ENCODE data around the gene KRT32. TPM values are rescaled to one million over a fixed set of nuclear protein-coding genes. Genes with fewer than 3 reads are reported as not detected.
A peak's percentile ranks its signal among the peaks of the same experiment; 100 is the strongest.

Gene KRT32
- polyA plus RNA-seq: not detected

GRCh38 chr17:41466988-41467387, at the start of gene KRT32:
Gene KRT32 (minus strand): TSS chr17:41467386. CDS start chr17:41467325, 61 bp downstream.
- peaks cover 16% of the 10 kb centered on the region for H3K27me3 Mint-ChIP-seq

GRCh38 chr17:41516830-41517283, 49.7 kb upstream of the KRT32 start:
- H3K4me1 Mint-ChIP-seq: no peaks in the 10 kb centered on the region
- H3K4me3 Mint-ChIP-seq: no peak overlapping the region
- peaks cover 3% of the 10 kb centered on the region for H3K27me3 Mint-ChIP-seq
- H3K36me3 Mint-ChIP-seq: no peaks in the 10 kb centered on the region
- H3K27ac Mint-ChIP-seq: no peak overlapping the region
- no peaks in the 10 kb centered on the region for H3K9me3 Mint-ChIP-seq

More at GRCh38 chr17:41466988-41467387, at the start of gene KRT32:
- H3K4me3 Mint-ChIP-seq: no peak within 1 kb of the TSS
- H3K4me1 Mint-ChIP-seq: no peaks in the 10 kb centered on the region
- no peaks in the 10 kb centered on the region for H3K36me3 Mint-ChIP-seq
- peaks cover 0 to 18% (median 17%) of the 10 kb centered on the region in 3 donors for H3K9me3 Mint-ChIP-seq
- no peak within 1 kb of the TSS for H3K27ac Mint-ChIP-seq

DNA sequence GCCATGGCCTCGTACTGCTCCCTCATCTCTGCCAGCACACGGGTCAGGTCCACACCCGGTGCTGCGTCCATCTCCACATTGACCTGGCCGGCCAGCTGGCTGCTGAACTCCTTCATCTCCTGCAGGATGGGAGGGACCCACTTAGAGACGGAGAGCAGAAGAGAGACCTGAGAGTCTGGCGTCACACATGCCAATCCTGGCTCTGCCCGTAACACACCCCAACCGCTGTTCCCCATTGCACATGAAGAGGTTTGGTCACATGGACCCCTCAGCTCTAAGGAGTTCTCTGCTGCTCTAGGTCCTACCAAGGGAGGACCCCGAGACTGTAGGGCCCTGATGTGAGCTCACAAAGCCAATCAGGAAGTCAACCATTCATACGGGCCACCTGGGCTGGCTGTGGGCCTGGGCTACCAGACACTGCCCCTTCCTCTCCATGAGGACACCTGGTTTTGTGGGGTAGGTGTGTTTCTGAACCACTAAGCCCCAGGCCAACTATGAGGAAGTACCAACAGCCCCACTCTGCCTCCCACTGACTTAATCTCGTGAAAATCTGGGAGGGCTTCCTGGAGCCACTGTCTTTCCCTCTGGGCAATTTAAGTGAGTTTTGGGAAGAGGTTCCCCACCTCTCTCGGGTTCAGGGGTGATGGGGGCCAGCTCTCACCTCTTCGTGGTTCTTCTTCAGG, 49.1 kb upstream of the KRT32 start:
- no peak overlapping the region for H3K4me3 Mint-ChIP-seq

DNA sequence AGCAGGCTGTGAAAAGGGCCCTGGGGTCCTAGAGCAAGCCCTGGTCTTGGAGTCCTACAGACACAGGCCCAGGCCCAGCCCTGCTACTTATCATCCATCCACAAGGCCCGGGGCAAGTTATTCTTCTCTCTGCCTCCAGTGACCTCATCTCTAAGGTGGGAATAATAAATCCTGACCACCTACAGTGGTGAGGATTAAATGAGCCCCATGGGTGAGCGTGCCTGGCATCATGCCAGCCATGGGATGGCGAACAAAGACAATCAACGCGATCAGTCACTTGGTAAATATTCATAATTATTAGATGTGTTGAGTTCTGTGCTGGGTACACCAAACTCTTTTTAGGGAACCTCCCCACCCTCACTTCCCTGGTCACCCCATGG, 46.0 kb upstream of the KRT32 start:
- Mint-ChIP-seq H3K4me3 (no peak overlapping the region), H3K27ac (no peak overlapping the region), H3K27me3 (peaks cover 5% of the 10 kb centered on the region), H3K9me3 (no peaks in the 10 kb centered on the region), H3K36me3 (no peaks in the 10 kb centered on the region), H3K4me1 (no peaks in the 10 kb centered on the region)

More for the DNA sequence above, 49.1 kb upstream of the KRT32 start:
- H3K27ac Mint-ChIP-seq: no peak overlapping the region
- peaks cover 3% of the 10 kb centered on the region for H3K27me3 Mint-ChIP-seq
- no peaks in the 10 kb centered on the region for H3K36me3 Mint-ChIP-seq
- H3K9me3 Mint-ChIP-seq: no peaks in the 10 kb centered on the region
- H3K4me1 Mint-ChIP-seq: no peaks in the 10 kb centered on the region

DNA sequence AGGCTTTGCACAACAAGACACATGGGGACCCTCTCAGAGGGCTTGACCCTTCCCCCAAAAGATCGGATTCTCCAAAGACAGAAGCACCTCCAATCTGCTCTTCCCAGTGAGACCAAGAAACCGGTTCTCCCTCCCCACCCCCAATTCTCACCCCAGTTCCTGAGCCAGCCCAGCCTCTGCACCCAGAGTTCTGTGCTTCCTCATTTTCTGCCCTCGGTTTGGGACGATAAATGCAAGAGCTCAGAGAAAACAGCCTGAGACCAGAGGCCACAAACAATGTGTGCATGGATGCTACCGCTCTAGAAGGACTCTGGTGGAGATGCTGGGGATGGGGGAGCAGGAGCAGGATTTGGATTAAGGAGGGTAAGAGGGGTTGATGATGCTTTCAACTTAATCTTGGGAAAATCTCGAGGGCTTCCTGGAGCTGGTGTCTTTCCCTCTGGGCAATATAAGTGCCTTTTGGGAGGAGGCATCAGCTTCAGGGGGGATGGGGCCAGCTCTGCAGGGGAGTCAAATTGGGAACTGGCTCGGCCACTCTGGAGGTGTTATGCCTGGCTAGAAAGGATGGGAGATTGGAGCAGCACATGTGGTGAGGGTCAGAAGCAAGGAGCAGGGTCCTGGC, 45.5 kb upstream of the KRT32 start:
- Mint-ChIP-seq H3K27me3 (peaks cover 5% of the 10 kb centered on the region), H3K4me3 (no peak overlapping the region), H3K9me3 (no peaks in the 10 kb centered on the region), H3K4me1 (no peaks in the 10 kb centered on the region), H3K36me3 (no peaks in the 10 kb centered on the region), H3K27ac (no peak overlapping the region)

GRCh38 chr17:41511716-41512115, 44.5 kb upstream of the KRT32 start:
- H3K36me3 Mint-ChIP-seq: no peaks in the 10 kb centered on the region
- H3K27ac Mint-ChIP-seq: no peak overlapping the region
- no peak overlapping the region for H3K4me3 Mint-ChIP-seq
- H3K9me3 Mint-ChIP-seq: no peaks in the 10 kb centered on the region
- H3K27me3 Mint-ChIP-seq: peaks cover 5% of the 10 kb centered on the region
- no peaks in the 10 kb centered on the region for H3K4me1 Mint-ChIP-seq

DNA sequence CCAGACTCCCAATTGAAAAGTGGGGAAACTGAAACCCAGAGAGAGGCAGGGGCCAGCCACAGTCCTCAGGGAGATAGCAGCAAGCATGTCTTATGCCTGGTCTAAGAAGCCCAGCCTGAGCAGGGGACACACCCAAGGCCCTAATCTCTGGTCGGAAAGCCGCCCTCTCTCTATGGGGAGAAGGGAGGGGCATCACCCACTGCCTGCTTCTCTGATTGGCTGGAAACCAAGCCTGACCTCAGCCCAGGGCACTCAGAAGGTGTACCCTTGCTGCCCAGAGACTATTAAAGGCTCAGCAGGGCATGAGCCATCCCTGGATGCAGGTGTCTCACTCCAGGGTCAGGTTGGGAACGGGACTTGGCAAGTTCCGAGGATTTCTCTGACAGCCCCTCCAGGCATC, 43.9 kb upstream of the KRT32 start:
- Mint-ChIP-seq H3K27me3 (peaks cover 5% of the 10 kb centered on the region), H3K36me3 (no peaks in the 10 kb centered on the region), H3K4me3 (no peak overlapping the region), H3K4me1 (no peaks in the 10 kb centered on the region), H3K27ac (no peak overlapping the region), H3K9me3 (no peaks in the 10 kb centered on the region)

- Mint-ChIP-seq H3K4me1 (no peaks in the 10 kb centered on the region), H3K36me3 (no peaks in the 10 kb centered on the region), H3K27me3 (peaks cover 5% of the 10 kb centered on the region), H3K4me3 (no peak overlapping the region), H3K27ac (no peak overlapping the region), H3K9me3 (no peaks in the 10 kb centered on the region)
Observed at GRCh38 chr17:41510251-41511065, 43.3 kb upstream of the KRT32 start.

GRCh38 chr17:41507315-41507880, 40.2 kb upstream of the KRT32 start:
- Mint-ChIP-seq H3K27ac (no peak overlapping the region), H3K27me3 (peaks cover 3% of the 10 kb centered on the region), H3K4me3 (no peak overlapping the region), H3K4me1 (no peaks in the 10 kb centered on the region), H3K36me3 (no peaks in the 10 kb centered on the region), H3K9me3 (no peaks in the 10 kb centered on the region)

GRCh38 chr17:41505809-41506767, 38.9 kb upstream of the KRT32 start:
- Mint-ChIP-seq H3K27me3 (peaks cover 3% of the 10 kb centered on the region), H3K9me3 (no peaks in the 10 kb centered on the region), H3K27ac (no peak overlapping the region), H3K4me3 (peak overlapping the region in 1 of 4 donors; percentile 33), H3K4me1 (no peaks in the 10 kb centered on the region), H3K36me3 (no peaks in the 10 kb centered on the region)

DNA sequence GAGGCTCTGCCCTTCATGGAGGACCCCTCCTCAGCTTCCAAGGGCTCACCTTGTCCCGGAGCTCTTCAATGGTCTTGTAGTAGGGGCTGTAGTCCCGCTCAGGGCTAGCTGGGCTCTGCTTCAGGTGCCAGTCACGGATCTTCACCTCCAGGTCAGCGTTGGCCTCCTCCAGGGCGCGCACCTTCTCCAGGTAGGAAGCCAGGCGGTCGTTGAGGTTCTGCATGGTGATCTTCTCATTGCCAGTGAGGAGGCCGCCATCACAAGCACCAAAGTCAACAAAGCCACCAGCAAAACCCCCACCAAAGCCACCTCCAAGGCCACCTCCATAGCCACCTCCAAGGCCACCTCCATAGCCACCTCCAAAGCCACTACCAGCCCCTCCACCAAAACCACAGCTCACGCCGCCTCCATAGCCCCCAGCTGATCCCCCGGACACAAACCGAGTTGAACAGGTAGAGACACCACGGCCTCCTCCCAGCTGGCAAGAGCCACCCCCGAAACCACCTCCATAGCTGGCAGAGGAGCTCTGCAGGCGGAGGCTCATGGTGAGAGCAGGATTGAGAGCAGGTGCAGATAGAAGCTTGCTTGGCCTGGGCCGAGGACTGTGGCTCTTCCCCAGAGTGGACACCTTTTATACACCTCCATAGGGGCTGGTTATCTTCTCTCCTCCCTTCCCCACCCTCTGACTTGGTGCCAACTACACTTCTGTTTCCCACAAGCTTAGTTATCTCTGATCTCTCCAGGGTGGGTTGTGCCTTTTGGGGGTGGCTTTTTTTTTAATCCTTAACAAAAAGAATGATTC, 38.0 kb upstream of the KRT32 start, which contains the start of gene KRT13:
Gene KRT13 (minus strand): TSS at position 606 of the 802 bp plus-strand sequence. CDS start 62 bp downstream, at position 544.
- peak within 1 kb of the TSS in 1 of 4 donors; percentile 33 for H3K4me3 Mint-ChIP-seq
- H3K4me1 Mint-ChIP-seq: no peaks in the 10 kb centered on the region
- H3K27me3 Mint-ChIP-seq: peaks cover 3% of the 10 kb centered on the region
- H3K27ac Mint-ChIP-seq: no peak within 1 kb of the TSS
- H3K36me3 Mint-ChIP-seq: no peaks in the 10 kb centered on the region
- H3K9me3 Mint-ChIP-seq: no peaks in the 10 kb centered on the region

DNA sequence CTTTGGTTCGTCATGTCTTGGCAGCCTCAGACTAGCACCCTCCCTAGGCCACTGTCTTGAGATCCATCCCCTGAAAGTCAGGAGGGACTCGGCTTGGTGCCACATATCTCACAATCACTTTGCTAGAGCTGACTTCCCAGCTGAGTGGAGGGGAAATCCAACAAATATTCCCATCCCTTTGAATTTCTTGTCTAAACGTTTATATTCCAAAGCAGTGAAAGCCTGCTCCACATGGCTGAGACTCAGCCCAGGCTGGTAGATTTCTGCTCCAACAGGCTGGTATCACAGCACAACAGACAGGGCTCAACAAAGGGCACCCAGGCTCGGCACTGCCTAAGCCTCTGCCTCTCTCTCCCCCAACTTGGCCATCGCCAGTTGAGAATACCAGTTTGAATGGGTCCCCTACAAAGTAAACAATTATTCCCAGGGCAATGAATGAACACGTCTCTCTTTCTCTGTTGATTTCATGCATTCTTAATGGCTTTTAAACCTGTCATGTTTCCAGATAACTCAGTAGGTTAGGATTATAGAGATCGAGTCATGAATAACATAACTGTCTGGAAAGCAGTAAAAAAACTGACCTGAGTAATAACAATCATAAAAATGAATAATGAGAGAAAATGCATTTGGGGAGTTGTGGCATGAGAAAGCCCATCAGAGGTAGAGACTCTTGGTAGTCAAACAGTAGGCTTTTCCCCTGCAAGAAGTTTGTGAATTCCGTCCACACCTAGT, 37.2 kb upstream of the KRT32 start:
- no peak overlapping the region for H3K27ac Mint-ChIP-seq
- H3K27me3 Mint-ChIP-seq: peaks cover 5% of the 10 kb centered on the region
- no peaks in the 10 kb centered on the region for H3K4me1 Mint-ChIP-seq
- no peak overlapping the region for H3K4me3 Mint-ChIP-seq
- no peaks in the 10 kb centered on the region for H3K36me3 Mint-ChIP-seq
- H3K9me3 Mint-ChIP-seq: no peaks in the 10 kb centered on the region

- Mint-ChIP-seq H3K4me1 (peaks cover 0 to 4% (median 2%) of the 10 kb centered on the region in 3 donors), H3K27me3 (peaks cover 4% of the 10 kb centered on the region), H3K27ac (no peak overlapping the region), H3K36me3 (no peaks in the 10 kb centered on the region), H3K4me3 (peak overlapping the region in 1 of 4 donors; percentile 27), H3K9me3 (no peaks in the 10 kb centered on the region)
Observed at GRCh38 chr17:41503202-41503601, 36.0 kb upstream of the KRT32 start.
